GM21825 (cell line): ENCODE results near the gene CACNA2D1.
"Not testable (repeated sequence)": the region's sequence is repeated elsewhere in the genome, so short reads cannot be mapped to it uniquely, and the experiment has no call there.

Experiments
- ATAC-seq: cut with Tn5 transposase; IDR thresholded peaks from one replicate; pipeline ENCODE4 v1.9.1; 2021; ENCODE audit warnings: mild to moderate bottlenecking, moderate library complexity; ENCODE audit not compliant: unreplicated experiment

The CACNA2D1 gene

DNA sequence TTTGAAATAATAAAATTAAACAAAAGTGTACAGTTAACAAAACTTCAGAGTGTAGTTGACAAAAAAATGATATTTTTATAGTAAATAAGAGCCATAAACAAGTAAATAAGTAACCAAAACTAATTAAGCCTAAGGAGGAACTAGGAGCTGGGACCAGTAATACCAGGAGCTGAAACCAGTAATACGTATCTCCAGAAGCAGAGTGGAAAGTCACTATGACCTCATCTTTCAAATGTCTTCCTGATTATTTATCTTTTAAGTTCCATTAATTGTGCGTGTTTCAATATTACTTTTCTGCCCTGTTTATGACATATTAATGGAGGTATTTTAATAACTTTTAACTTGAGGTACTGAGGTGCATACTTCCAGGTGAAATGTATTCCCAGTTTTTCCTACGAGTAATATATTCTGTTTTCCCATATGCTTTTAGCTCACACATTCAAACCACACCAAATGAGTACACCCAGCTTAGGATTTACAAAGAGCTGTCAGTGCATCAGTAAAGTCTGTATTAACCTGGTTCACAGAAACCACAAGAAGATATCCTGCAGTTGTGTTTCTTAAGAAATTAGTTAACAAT, 390.0 kb downstream of the CACNA2D1 start:
- no peak for ATAC-seq

DNA sequence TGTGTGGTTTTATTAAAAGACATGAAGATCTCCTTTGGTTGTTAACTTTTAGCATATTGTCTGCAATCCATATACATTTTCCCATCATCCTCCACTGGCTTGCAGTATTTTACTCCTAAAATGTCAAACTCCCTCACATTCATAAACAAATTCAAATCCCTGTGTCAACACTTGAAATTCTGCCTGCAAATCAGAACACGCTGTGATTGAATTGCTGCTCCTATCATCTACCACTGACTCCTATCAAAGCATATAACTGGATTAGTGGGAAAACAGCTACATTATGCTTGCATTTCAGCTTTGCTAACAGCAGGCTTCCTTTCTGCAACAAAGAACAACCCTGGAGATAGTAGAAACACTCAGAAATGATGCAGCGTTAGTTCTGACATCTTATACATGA, 392.0 kb downstream of the CACNA2D1 start:
- ATAC-seq, result no peak

DNA sequence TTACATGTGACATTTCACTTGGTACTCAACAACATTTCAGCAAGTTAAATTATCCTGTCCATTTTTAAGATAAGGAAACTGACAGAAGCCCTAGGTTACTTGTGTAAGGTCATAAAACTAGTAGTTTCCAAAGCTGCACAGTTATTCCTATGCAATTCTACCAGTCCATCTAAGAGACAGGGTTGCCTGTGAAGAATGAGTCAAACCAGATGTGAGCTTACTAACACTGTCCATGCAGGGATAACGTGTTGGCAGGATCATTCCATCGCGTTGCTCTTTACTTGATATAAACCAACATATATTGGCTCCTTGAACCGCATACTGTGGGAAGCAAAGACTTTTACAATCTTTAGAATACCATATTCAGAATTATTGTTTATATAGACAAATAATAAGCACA, 392.8 kb downstream of the CACNA2D1 start:
- ATAC-seq, result no peak

DNA sequence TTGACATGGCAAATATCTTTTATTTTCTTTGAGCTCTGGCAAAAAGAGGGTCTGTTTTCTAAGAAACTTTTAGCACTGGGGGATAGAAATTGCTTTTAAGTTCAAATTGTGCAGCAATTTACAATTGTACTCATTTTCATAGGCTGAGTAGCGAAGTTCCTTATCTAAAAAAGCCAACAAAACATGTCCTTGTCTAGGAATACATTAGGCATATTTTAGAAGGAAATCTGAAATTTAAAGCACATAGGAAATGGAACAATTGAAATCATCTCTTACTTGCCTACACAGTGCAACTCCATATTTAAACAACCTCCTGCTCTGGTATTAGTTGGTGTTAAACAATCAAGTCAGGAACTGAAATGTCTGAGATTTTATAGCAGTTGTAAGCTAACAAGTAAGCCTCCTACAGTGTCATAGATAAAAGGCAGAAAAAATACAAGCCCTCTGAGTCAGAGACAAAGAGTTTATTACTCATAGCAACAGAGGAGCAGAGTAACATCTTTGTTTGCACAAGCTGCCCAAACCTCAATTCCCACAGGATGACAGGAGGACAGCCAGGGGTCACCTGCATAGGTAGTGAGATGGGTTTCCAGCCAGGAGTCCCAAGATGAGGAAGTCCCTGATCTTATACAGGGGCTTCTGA, 393.6 kb downstream of the CACNA2D1 start:
- ATAC-seq, result no peak

DNA sequence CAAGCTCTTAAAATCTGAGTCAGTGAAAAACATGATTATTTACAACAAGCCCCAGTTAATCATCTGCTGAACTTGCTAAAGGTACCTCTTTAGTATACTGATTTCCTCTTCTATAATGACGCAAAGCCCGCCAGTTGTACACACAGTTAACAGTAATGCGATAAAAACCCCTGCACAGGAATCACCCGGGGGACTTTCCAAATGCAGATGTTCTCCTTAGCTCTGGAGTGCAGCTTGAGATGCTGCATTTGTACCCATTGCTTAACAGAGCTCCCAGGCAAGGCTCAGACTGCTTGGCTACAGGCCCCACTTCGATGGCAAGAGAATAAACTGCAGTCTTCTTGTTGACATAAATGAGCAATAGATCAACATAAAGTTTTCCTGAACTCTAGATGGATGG, 394.1 kb downstream of the CACNA2D1 start:
- no peak for ATAC-seq

DNA sequence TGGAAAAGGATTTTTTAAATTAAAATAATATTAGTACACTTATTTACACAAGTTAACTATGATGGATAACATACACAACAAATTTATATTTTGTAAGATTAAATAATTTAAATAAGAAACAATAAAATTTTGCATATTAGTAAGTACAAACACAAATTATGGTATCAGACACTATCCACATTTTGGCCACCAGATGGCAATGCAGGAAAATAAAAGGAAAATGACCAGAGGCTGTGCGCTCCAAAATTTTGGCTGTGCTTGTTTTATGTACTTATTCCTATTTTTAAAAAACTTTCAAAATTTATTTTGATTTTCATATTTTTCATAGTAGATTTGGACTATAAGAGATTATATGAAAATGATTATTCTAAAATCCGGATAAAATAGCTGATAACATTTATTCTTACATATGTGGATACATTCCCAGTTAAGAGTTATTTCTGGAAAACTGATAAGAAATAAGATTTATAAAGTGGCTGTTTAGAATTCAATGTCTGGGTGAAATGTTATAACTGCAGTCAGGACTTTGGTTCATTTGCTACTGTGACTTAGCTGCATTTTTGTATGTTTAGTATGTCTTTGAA, 399.0 kb downstream of the CACNA2D1 start:
- no peak for ATAC-seq

DNA sequence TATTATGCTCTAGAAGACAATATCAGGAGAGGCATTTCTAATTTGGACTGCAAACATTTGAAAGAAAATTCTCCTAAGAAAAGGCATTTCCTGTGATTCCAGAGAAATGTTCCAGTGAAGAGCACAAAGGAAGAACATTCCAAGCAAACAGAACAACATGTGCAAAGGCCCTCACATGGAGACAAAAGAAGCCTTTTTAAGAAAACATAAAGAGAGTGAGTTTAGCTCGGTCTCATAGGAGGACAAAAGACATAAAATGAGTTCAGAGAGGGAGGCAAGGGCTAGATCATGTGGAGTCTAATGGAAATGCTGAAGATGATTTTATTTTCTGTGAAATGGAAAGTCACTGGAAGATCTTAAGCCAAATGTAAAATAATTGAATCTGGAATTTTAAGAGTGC, 404.0 kb downstream of the CACNA2D1 start:
- ATAC-seq, result no peak

DNA sequence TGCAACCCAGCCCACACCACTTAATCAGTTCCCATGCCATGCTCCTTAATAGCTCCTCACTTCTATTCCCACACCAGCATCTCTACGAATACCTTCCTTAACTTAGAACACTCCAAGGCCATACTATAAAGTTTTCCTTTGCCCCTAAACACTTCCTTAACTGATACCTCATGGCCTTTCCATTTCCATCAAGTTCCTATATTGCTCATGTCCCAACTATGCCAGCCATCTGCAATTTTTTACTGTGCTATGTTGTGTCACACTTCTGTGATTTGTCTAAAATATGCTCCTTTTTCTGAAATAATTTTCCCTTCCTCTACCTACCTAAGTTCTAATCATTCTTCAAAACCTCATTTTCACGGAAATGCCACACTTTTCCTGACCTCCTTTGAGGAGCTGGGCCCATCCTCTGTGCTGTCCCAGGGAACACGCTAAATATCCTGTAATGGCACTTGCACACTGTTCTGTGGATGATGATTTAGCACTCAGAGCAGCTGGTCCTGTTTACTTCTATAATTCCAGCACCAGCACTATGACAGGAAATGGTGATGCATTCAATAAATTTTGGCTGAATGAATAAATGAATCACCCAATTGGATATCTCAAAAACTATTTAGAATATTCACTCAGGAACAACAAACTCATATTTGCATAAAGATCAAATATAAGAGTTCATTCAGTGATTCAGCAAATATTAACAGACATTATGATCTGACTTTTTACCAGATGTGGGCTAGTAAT, 407.3 kb downstream of the CACNA2D1 start:
- no peak for ATAC-seq

DNA sequence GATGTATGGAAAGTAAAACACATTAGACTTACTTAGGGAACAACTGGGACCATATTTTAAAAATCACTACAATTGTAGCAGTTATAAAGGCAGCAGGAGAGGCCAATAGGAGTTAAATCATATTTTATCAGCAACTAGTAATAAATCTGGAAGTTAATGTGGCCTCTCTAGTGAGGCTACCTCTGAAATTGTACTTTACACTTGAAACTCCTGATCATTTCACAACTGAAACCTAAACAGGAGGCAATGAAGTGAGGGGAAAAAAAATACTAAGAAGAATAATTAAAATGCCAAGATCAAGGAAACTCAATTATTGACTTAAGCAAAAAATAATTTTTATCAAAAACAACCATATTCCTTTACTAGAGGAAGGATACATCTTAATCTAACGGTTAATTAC, 408.1 kb downstream of the CACNA2D1 start:
- no peak for ATAC-seq

DNA sequence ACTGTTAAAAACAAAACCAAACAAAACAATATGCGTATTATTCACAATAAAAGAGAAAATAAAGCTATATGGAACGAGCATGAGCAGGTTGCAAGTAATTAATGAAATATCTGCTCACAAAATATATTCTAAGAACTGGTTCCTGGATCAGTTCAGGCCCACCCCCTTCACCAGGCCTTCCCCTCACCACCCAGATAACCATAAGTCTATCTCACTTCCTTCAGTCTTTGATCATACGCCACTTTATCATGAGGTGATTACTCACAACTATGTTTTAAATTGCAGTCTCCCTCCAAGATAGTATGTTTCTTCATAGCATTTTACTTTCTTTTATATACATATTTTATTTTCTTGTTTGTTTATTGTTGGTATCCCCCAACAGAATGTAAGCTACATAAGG, 410.7 kb downstream of the CACNA2D1 start:
- no peak for ATAC-seq

DNA sequence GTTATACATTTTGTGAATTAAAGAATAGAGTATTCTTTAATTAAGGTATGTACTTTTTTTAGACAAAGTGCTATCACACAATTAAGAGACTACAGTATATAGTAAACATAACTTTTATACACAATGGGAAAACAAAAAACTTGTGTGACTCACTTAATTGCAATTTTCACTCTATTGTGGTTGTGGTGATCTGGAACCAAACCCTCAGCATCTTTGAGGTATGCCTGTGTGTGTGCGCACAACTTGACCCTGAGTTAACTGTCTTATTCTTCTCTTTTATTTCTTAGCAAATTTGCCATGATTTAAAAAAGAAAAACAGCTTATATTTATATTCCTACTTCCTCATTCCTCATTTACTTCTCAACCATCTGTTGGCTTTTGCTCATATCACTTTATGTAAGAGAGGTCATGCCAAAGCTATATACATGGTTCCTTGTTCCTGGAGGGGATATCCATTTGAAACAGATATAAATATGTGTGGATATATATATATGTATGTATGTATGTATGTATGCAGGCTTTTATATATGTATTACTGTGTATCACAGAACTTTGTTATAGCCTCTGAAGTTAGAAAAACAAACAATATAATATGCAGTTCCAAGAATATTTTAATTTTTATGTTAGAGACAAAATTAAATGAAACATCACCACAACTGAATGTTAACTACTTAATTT, 414.2 kb downstream of the CACNA2D1 start:
- ATAC-seq, result no peak

DNA sequence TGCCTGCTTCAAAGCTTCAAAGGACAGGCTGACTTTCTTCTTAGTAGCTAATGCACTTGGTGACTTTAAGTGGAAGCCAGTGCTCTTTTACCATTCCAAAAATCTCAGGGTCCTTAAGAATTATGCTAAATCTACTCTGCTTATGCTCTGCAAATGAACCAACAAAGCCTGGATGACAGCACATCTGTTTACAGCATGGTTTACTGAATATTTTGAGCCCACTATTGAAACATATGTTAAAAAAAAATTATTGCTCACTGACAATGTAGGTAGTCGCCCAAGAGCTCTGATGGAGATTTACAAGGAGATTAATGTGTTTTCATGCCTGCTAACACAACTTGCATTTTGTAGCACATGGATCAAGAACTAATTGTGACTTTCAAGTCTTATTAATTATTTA, 415.5 kb downstream of the CACNA2D1 start:
- ATAC-seq, result no peak

DNA sequence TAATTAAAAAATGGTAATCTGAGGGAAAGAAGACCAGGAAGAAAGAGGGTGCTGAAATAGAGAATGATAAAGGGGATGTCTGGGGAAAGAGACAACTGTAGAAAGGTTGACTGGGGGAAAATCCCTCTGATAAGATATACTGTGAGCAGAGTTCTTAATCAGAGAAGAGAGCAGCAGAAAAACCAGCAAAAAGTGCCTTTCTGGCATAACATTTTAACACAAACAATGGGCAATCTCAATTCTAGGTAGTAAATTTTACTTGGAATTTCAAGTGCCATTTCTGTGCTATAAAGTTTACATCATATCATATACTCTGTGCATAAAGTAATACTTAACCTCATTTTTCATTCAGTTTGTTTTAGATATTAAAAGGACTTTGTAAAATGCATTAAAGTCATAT, 421.9 kb downstream of the CACNA2D1 start:
- ATAC-seq, result no peak

DNA sequence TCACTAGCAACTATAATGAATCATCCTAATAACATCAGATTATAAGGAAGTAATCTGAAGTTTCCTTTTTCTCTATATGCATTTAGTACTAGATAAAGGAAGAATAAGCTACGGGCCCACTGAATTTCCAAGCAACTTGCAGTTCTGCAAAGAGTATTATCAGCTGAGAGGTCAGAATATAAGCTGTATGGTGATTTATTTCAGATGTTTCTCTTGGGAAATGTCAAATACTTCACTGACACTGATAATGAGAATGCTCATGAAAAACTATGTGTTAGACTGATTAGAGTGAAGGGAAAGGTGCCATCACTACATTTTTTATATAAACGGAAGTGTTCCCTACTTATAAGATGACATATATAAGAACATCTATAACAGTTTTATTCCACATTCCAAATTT, 422.5 kb downstream of the CACNA2D1 start:
- no peak for ATAC-seq

DNA sequence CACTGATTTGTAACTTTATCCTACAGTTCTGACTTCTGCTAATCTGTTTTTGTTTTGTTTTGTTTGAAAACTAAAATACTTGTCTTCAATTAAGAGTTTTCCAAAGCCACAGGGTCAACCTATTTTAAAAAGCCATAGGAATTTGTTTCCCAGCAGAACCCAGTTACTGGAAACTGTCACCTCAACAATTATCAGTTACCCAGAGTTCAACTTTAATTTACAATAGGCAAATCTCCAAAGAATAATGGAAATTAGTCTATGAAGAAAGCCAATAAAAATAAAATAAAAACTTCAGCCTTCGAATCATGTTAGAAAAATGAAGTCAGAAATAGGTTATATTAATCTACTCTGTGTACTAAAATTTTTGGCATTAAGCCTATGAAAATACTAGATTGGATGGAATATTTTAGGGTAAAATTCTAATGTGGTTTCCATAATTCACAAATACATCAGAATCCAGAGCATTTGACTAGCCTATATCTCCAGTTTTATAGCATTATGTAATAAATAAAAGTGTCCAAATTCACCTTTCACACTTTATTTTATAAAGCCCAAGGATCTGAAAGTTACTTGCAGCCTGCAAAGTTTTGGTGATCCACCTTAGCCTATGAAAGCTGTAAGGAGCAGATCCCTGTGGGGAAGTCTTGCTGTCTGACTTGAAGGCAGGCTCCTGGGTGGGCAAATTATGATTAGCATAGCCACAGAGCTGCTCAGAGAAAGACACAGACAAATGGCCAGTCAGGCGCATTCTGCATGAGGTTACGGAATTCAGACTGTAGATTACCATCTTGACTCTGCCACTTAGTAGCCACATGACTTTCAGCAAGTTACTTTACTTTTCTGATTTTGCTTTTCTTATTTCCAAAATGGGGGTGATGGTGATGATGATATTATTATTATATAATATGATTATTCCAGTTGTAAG, 423.8 kb downstream of the CACNA2D1 start:
- no peak for ATAC-seq

DNA sequence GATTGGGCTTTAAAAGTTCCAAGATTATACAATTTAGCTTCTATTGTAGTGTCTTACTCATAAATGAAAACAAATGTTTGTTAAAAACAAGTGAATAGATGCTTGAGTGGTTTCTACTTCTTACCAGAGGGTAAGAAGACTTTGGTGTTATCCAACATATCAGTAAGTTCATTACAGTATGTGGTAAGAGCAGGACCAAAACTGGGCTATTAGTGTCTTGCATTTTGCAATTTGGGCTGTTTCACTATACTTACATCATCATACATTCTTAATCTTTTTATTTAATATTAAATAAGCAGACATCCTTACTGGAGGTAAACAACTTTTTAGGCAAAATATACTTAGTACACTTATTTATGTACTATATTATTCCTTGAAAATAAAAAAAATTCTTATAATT, 425.4 kb downstream of the CACNA2D1 start:
- ATAC-seq, result no peak

DNA sequence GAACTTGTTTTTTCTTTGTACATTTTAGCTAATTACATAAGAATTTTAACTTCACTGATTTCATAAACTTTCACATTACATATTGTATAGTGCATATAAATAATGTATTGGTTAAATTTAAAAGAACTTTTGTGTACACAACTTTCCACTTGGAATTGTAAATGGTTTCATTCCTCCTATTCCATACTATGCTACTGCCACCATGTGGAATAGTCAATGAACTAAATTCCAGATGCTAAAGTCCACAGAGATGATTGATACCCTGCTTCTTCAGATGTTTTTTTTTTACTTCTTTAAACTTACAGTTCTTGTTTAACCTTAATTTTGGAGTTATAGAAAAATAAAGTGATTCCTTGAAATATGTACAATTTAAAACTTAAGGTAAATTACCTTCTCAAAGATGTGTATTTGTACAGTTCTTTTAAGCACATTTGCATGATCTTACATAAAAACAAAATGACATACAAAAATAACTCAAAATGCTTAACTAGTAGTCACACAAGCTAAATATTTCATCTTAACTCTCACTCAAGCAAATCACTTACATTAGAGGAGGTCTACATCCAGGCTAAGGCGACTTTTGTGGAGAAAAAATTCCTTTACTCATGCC, 426.1 kb downstream of the CACNA2D1 start:
- ATAC-seq, result no peak

DNA sequence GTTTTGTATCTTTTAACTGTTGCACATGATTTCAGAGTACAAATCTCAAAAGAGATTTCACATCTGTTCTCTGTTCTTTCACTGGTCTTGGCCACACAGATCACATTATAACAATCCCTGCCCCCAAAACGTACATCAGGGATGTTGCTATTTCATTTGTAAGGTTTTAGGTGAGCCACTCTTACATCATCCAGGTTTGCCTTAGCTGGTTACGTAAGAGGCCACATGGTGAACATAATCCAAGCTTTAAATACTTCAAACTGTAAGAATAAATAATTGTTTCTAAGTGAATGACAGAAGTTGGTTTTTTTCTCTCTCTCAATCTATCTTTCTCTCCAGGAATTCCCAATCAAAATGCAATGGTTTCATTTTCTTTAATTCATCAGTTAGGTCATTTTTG, 427.8 kb downstream of the CACNA2D1 start:
- ATAC-seq, result no peak

DNA sequence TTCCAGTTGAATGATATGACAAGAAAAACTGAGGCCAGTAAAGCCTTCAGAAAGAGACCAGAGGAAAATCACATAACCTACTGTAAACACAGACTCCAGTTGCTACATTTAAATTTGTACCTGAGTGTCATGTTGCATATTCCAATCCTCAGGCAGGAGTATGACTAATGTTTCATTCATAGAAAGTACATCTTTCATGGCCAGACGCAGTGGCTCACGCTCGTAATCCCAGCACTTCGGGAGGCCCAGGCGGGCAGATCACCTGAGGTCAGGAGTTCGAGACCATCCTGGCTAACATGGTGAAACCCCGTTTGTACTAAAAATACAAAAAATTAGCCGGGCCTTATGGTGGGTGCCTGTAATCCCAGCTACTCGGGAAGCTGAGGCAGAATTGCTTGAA, 429.0 kb downstream of the CACNA2D1 start:
- not testable (repeated sequence) for ATAC-seq

DNA sequence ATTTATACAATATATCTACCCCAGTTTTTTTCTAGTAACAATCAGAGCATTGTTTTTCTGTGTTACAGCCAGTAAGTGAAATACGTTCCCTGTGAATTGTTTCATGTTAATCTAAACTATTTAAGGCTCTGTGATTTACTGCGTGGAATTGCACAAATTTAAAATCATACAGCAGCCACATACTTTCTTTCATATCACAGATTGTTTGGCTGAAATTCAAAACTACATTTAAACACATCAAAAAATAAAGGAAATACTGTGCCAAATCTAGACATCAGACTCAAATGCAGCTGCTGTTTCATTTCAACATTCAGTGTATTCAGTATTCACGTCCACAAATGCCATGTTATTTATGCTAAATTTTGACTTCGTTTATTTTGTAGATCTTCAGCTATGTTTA, 431.1 kb downstream of the CACNA2D1 start:
- no peak for ATAC-seq
